Loucy (cell line): ENCODE data around the gene CBX4.

Source experiments
- EZH2phosphoT487 ChIP-seq: fragments of 200-600 bp; IDR thresholded peaks from 2 replicates; pipeline ENCODE4 v1.6.1; 2018; ENCODE audit warnings: antibody characterized with exemption, mild to moderate bottlenecking, moderate library complexity, borderline replicate concordance
- TF ChIP-seq, protein P1 (sequence below): fragments of 200-600 bp; sonication (generic); conservative IDR thresholded peaks from 2 replicates; pipeline ENCODE4 v1.5.1; 2014; ENCODE audit warnings: mild to moderate bottlenecking, antibody characterized with exemption, low read length

DNA sequence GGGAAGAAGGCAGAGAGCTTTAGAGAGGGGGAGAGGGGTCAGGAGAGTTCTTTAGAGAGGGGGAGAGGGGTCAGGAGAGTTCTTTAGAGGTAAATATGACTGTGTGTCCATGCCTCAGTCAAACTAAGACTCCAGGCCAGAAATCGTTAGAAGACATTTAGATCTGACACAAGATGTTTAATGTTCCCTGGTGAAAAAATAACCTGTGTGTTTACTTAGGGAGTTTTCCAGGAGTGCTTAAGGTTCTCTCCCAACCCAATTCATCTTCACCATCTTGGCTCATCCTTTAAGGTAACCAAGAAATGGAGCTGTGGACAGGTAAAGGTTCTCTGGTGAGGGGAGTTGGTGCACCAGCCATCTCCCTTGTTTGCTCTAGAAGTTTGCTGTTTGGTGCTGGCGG, 9.8 kb downstream of the CBX4 start:
- TF ChIP-seq, protein P1, sequence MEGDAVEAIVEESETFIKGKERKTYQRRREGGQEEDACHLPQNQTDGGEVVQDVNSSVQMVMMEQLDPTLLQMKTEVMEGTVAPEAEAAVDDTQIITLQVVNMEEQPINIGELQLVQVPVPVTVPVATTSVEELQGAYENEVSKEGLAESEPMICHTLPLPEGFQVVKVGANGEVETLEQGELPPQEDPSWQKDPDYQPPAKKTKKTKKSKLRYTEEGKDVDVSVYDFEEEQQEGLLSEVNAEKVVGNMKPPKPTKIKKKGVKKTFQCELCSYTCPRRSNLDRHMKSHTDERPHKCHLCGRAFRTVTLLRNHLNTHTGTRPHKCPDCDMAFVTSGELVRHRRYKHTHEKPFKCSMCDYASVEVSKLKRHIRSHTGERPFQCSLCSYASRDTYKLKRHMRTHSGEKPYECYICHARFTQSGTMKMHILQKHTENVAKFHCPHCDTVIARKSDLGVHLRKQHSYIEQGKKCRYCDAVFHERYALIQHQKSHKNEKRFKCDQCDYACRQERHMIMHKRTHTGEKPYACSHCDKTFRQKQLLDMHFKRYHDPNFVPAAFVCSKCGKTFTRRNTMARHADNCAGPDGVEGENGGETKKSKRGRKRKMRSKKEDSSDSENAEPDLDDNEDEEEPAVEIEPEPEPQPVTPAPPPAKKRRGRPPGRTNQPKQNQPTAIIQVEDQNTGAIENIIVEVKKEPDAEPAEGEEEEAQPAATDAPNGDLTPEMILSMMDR, result no peak
- no peak for TF ChIP-seq EZH2phosphoT487
